ENCODE results near the gene FAM168A.

Gene FAM168A

GRCh38 chr11:73559743-73560142 lies 38.2 kb downstream of the FAM168A start:
- in situ Hi-C loops (cut with MboI; ENCODE audit: low sequenced_read_pairs), result no loop called here

DNA sequence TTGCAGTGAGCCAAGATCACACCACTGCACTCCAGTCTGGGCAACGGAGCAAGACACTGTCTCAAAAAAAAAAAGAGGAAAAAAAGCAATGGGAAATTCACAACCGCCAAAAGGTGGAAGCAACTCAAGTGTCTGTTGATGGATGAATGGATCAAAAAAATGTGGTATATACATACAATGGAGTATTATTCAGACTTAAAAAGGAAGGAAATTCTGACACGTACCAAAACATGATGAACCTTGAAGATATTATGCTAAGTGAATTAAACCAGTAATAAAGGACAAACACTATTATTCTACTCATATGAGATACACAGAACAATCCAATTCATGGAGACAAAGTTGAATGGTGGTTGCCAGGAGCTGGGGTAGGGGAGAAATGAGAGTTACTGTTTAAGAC lies 40.9 kb downstream of the FAM168A start:
- in situ Hi-C loops (cut with MboI; ENCODE audit: low sequenced_read_pairs), result no loop called here

DNA sequence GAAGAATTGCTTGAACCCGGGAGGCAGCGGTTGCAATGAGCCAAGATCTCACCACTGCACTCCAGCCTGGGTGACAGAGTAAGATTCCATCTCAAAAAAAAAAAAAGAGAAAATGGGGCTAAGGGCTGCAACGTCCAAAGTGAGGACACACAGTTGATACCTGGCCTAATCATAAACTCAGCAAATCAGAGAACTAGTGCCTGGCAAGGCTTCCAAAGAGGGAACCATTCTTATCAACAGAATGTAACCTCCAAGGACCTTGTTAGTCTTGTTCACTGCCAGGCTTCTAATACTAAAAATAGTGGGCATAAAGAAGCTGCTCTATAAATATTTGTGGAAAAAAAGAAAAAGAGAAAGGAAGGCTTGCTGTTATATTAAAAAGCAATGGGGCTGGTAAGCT lies 42.3 kb downstream of the FAM168A start:
- in situ Hi-C loops (cut with MboI; ENCODE audit: low sequenced_read_pairs), result no loop called here

DNA sequence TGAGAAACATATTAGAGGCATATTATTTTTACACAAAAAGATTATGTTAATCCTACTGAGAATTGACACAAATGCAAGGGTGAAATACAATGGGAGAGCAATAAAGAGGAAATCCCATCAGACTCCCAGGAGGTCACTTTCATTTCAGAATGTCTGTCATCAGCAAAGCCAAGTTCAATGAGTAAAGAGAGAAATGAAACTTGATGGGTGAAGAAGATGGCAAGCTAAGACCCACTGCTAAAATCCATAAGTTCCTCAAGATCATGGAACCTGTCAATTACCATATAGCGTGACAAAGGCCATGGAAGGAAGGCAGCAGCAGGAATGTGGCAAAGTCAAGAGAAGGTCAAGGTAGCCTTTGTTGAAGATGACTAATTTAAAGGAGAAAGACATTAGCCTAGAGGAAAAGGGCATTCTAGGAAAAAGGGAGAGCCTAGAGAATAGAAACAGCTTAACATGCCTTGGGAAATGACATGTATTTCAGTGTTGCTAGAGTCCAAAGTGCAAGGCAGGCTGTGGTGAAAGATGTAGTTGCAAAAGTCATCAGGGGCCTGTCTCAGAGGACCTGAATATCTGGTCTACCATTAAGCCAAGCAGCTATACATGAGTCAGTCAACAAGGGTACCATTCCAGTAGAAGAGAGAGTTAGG lies 43.1 kb downstream of the FAM168A start:
- in situ Hi-C loops (cut with MboI; ENCODE audit: low sequenced_read_pairs), result no loop called here

- in situ Hi-C loops (cut with MboI; ENCODE audit: low sequenced_read_pairs), result no loop called here
These were observed 44.6 kb downstream of the FAM168A start for GRCh38 chr11:73553266-73553665.

- in situ Hi-C loops (cut with MboI; ENCODE audit: low sequenced_read_pairs), result no loop called here
These were observed 46.2 kb downstream of the FAM168A start for GRCh38 chr11:73551677-73552076.

DNA sequence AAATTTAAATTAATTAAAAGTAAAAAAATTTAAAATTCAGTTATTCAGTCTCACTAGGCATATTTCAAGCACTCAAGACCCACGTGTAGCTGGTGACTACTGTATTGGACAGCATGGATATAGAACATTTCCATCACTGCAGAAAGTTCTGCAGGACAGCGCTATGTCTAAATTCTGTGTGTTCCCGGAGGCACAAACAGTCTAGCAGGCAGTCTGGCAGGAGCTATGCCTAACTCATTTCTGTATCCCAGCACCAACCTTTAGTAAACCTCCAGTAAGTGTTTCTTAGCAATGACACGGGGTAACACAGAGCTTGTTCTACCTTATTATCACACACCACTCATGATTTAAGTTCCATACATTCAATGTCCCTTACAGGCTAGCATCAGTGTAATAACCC lies 48.5 kb downstream of the FAM168A start:
- in situ Hi-C loops (cut with MboI; ENCODE audit: low sequenced_read_pairs), result no loop called here

DNA sequence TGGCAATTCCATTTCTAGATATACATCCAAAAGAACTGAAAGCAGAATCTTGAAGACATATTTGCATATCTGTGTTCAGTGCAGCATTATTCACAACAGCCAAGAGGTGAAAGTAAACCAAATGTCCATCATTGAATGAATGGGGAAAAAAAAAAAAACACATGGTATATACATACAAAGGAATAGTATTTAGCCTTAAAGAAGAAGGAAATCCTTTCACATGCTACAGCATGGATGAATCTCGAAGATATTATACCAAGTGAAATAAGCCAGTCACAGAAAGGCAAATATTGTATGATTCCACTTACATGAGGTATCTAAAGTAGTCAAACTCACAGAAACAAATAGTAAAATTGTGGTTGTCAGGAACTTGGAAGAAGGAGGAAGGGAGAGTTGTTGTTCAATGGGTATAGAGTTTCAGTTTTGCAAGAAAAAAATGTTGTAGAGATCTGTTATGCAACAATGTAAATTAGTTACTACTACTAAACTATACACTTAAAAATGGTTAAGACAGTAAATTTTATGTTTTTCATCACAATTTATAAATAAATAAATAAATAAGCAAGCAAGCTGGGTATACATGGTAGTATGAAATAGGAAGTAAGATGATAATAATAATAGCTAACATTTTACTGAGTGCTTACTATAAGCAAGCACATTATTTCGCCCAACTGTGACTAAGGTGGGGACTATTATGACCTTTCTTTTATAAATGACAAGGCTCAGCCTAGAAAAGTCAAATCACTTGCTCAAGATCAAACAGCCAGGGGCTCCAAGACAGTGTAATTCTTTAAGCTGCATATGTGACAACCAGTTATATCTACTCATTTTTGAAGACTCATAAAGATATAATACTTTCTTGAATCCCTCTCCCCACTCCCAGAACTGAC lies 50.0 kb downstream of the FAM168A start:
- in situ Hi-C loops (cut with MboI; ENCODE audit: low sequenced_read_pairs), result no loop called here

- in situ Hi-C loops (cut with MboI; ENCODE audit: low sequenced_read_pairs), result no loop called here
These were observed 55.7 kb downstream of the FAM168A start for GRCh38 chr11:73542175-73542574.

DNA sequence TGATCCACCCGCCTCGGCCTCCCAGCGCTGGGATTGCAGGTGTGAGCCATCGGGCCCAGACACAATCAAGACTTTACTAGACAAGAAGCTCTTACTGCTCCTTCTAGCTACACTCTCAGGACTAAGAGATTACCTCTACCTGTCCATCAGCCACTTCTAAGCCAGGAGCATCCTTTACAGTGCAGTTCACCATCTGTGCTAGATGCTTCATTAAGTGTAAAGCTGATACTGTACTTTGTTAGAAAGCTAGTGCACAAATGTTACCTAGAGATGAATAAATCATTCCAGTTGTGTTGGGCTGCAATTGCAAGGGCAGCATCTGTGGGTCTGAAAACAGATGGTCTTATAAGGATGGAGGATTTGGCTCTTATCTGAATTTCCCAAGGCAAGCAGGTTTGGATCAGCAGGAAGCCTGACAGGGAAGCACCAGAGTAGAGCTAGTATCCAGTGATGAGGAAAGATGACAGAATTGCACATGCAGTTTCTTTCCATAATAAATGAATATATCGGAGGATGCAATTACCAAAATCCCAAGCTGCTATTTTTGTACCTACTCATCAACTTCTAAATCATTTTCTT lies 58.3 kb downstream of the FAM168A start:
- in situ Hi-C loops (cut with MboI; ENCODE audit: low sequenced_read_pairs), result no loop called here

GRCh38 chr11:73538381-73538872 lies 59.5 kb downstream of the FAM168A start:
- in situ Hi-C loops (cut with MboI; ENCODE audit: low sequenced_read_pairs), result no loop called here

DNA sequence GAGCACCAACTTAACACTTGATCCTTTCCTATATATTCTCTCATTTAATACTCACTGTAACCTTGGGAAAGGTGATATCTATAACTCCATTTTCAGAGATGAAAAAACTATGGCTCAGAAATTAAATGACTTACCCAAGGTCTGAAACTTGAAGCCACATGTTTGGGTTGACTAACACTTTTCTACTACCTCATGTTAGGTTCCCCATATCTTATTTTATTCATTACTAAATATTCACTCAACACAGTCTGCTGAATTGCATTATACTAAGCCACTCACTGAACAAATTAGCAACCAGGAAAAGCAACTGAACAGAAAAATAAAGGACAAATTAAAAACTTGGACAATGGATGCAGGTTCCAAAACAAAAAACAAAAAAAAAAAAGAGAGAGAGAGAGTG lies 59.9 kb downstream of the FAM168A start:
- in situ Hi-C loops (cut with MboI; ENCODE audit: low sequenced_read_pairs), result no loop called here

- in situ Hi-C loops (cut with MboI; ENCODE audit: low sequenced_read_pairs), result no loop called here
These were observed 61.0 kb downstream of the FAM168A start for GRCh38 chr11:73536961-73537360.

DNA sequence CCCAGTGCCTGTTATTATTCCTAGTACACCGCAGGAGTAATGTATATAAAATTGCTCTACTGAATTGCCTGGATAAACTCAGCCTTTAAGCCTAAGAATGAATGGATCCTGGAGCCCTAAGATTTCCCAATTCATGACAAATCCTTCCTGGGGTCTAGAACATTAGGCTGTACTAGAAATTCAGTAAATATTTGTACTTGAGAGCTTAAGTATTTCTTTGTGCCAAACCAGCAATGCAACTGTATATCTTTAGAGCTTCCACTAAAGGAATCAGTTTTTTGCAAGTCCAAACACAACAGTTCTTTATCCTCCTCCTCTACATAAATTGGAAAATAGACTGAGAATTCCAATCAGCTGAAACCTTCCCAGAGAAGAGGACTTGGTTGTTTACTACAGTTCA lies 65.6 kb downstream of the FAM168A start:
- in situ Hi-C loops (cut with MboI; ENCODE audit: low sequenced_read_pairs), result no loop called here

- in situ Hi-C loops (cut with MboI; ENCODE audit: low sequenced_read_pairs), result no loop called here
These were observed 66.5 kb downstream of the FAM168A start for GRCh38 chr11:73531386-73531785.

GRCh38 chr11:73530109-73530508 lies 67.8 kb downstream of the FAM168A start:
- in situ Hi-C loops (cut with MboI; ENCODE audit: low sequenced_read_pairs), result no loop called here

- in situ Hi-C loops (cut with MboI; ENCODE audit: low sequenced_read_pairs), result no loop called here
These were observed 68.7 kb downstream of the FAM168A start for GRCh38 chr11:73529204-73529530.

DNA sequence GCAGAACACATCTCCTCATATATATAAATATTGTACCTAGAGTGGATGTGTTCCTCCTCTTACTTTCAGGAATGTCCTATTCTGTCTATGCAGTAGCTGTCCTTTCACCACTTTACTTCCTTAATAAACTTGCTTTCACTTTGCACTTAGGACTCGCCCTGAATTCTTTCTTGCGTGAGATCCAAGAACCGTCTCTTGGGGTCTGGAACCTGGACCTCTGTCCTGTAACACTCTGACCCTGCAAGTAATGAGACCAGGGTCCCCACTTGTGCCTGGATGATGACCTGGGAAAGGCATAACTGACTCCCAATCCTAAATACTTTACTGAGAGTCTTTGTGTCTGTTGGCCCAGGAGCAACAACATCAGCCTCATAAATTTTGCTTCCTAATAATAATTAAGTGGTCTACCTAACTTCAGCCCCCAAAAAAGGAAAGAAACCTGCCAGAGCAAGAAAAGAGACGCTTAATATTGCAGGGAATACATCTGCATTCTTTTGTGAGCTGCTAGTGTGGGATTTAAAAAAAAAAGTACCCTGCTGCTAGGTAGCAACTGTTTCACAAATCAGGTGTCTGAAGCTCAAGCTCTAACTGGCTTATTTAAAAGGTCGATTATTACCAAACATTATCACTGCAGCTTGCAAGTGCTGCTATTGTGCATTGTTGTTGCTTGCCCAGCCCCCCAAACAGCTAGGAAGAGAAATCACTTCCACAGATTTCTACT lies 69.3 kb downstream of the FAM168A start:
- in situ Hi-C loops (cut with MboI; ENCODE audit: low sequenced_read_pairs), result no loop called here

DNA sequence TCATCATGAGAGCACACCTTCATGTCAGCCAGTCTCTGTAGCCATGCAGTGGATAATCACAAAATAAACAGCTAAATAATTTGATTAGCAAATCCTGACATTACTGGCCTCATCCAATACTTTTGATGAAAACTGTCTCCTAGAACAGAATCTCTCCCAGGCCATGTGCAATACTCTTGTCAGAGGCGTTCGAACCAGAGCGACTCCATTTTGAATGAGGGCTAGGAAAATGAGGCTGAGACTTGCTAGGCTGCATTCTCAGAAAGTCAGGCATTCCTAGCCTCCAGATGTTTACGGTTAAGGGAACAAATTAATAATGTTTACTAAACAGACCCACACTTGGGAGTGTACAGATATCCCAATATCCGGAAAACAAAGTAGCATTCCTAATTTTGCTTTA lies 69.9 kb downstream of the FAM168A start:
- in situ Hi-C loops (cut with MboI; ENCODE audit: low sequenced_read_pairs), result no loop called here

DNA sequence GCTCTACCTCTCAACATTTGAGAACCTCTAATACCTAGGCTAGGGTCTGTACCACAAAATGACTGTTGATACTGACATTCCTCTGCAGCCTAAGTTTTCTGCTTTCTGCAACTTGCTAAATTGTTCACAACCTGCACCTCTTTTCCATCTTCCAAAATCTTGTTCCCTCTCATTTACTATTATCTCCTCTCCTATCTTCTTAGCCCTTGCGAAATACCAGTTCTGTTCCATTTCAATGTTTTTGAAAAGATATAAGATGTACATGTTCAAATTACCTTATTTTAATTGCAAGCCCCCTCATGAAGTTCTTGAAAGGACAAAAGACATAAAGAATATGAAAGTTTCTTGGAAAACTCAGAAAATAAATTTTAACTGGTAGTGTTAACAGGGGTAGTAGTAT lies 72.3 kb downstream of the FAM168A start:
- in situ Hi-C loops (cut with MboI; ENCODE audit: low sequenced_read_pairs), result no loop called here

- in situ Hi-C loops (cut with MboI; ENCODE audit: low sequenced_read_pairs), result no loop called here
These were observed 73.1 kb downstream of the FAM168A start for GRCh38 chr11:73524774-73525173.

Measured in HL-60/S4 (cell line).